Nephron progenitor cell (in vitro differentiated cells): ENCODE data around the gene TM9SF4.

Source experiments
- DNase-seq: peaks from one replicate; pipeline ENCODE4 v3.0.0; 2021
- H3K27ac Mint-ChIP-seq: 2 replicates; pipeline ENCODE4 v1.8.0; 2021; ENCODE audit warnings: mild to moderate bottlenecking, moderate library complexity, mixed read lengths
- H3K27me3 Mint-ChIP-seq: 2 replicates; pipeline ENCODE4 v1.8.0; 2021; ENCODE audit warnings: mild to moderate bottlenecking, low read depth, mixed read lengths; ENCODE audit not compliant: poor library complexity
- H3K36me3 Mint-ChIP-seq: 2 replicates; pipeline ENCODE4 v1.8.0; 2021; ENCODE audit warnings: low read depth, mixed read lengths
- H3K4me1 Mint-ChIP-seq: 2 replicates; pipeline ENCODE4 v1.8.0; 2021; ENCODE audit warnings: mixed read lengths
- H3K4me3 Mint-ChIP-seq: 2 replicates; pipeline ENCODE4 v1.8.0; 2021; ENCODE audit warnings: mild to moderate bottlenecking, moderate library complexity, mixed read lengths
- H3K9me3 Mint-ChIP-seq: 2 replicates; pipeline ENCODE4 v1.8.0; 2021; ENCODE audit warnings: mild to moderate bottlenecking, moderate library complexity, mixed read lengths
- CTCF ChIP-seq: fragments of 200-600 bp; sonication (generic); IDR thresholded peaks from 2 replicates; pipeline ENCODE4 v1.5.0; 2021; ENCODE audit warnings: antibody characterized with exemption

TM9SF4 gene

DNA sequence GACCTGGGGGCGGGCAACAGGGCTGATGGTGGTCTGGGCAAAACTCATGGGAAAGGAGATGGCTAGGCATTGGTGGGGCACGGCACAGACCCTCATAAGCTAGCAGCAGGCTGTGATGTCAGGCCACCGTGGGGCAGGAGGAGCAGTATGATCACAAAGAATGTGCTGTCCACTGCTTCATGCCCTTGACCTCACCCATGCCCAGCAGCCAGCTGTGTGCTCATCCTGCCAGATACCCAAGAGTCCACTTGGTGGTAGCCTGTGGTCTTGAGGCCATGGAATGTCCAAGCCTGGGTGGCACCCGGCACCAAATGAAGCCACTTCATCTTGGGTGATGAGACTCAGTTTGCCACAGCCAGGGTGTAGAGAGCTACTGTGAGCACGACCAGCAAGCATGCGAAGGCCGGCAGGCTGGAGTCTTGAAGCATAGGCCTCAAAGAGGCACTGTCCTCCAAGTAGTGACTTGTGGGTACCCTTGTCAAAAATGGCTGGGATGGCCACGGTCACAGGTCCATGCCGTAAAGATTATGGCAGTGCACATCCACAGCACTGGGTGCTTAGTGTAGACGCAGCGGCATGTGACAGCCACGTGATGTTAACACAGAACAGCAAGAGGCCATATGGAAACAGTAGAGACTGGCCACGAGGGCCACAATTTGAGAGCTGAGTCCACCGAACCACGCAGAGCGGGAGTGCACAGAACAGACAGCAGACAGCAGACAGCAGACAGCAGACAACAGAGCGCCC lies 79.0 kb downstream of the TM9SF4 start:
- TF ChIP-seq CTCF = no peak
- Mint-ChIP-seq H3K27me3 (no peaks in the 10 kb centered on the region), H3K9me3 (no peaks in the 10 kb centered on the region), H3K4me3 (peak overlapping the region; percentile 83), H3K4me1 (peaks cover 46% of the 10 kb centered on the region), H3K27ac (peak overlapping the region; percentile 67), H3K36me3 (peaks cover 24% of the 10 kb centered on the region)
- no peak for DNase-seq

DNA sequence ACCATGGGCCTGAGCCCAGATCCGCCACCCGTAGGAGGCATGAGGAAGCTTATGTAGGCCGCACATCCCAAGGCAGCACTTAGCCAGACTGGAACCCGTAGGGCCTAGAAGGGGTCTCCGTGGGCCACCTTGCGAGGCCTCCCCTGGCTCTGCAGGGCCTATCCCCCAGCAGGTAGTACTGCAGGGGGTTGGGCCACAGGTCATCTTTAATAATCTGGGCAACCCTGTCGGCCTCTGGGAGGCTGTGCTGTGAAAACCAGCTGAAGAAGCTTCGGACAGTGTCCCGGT lies 79.6 kb downstream of the TM9SF4 start:
- Mint-ChIP-seq H3K36me3 (peaks cover 29% of the 10 kb centered on the region), H3K4me3 (peak overlapping the region; percentile 83), H3K27me3 (no peaks in the 10 kb centered on the region), H3K4me1 (peaks cover 51% of the 10 kb centered on the region), H3K27ac (peak overlapping the region; percentile 67), H3K9me3 (no peaks in the 10 kb centered on the region)
- TF ChIP-seq CTCF = no peak
- no peak for DNase-seq

DNA sequence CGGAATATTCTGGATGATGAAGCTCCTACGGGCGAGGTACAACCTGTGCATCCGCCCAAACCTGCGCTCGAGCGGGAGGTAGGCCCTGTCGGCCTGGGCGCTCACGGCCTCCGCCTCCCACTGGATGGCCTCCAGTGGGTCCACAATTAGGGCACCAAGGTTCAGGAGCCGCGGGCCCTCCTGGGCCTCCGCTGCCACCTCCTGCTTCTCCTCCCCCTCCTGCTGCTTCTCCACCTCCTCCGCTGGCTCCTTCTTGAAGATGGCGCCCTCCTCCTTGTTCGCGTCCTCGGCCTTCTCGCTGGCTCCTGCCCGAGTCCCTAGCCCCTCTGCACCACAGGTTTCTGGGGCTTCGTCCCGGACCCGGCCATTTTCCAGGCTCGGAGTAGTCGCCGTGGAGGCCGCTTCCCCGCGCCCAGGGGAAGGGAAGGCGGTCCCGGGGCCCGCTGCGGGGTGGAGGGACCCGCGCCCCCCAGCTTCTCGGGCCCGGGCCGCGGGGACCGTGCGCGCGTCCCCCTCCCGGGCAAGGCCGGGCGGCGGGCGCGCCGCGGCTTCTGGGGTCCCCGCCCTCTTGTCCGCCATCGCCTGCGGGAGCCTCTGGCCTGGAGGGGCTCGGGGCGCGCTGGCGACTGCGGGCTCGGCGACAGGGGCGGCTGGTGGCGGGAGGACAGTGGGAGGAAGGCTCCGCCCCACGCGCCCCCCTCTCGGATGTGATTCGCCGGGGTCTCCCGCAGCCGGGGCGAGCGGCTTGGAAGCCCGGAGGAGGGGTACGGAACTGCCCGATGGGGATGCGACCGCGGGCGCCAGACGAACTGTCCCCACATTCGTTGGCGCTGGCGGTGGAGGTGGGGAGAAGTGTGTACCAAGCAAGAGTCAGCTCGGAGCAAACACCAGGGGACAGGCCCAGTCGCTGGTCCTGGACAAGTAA lies 80.4 kb downstream of the TM9SF4 start:
- peaks cover 34% of the 10 kb centered on the region for H3K36me3 Mint-ChIP-seq
- H3K9me3 Mint-ChIP-seq = no peaks in the 10 kb centered on the region
- TF ChIP-seq CTCF = no peak
- peaks cover 56% of the 10 kb centered on the region for H3K4me1 Mint-ChIP-seq
- peak overlapping the region; percentile 79 for H3K27ac Mint-ChIP-seq
- H3K27me3 Mint-ChIP-seq = peaks cover 3% of the 10 kb centered on the region
- peak; percentile 86 for DNase-seq
- peak overlapping the region; percentile 83 for H3K4me3 Mint-ChIP-seq

- TF ChIP-seq CTCF = no peak
These were observed 81.3 kb downstream of the TM9SF4 start for GRCh38 chr20:32190616-32191415.

GRCh38 chr20:32191422-32191821 lies 81.9 kb downstream of the TM9SF4 start:
- Mint-ChIP-seq H3K4me3 (peak overlapping the region; percentile 83), H3K27ac (peak overlapping the region; percentile 72), H3K4me1 (peaks cover 61% of the 10 kb centered on the region), H3K9me3 (no peaks in the 10 kb centered on the region), H3K36me3 (peaks cover 44% of the 10 kb centered on the region), H3K27me3 (peaks cover 6% of the 10 kb centered on the region)
- no peak for DNase-seq
- TF ChIP-seq CTCF = no peak

More at GRCh38 chr20:32190616-32191415, 81.3 kb downstream of the TM9SF4 start:
- no peaks in the 10 kb centered on the region for H3K9me3 Mint-ChIP-seq
- H3K27ac Mint-ChIP-seq = peak overlapping the region; percentile 72
- peaks cover 39% of the 10 kb centered on the region for H3K36me3 Mint-ChIP-seq
- peak overlapping the region; percentile 83 for H3K4me3 Mint-ChIP-seq
- DNase-seq = no peak
- peaks cover 58% of the 10 kb centered on the region for H3K4me1 Mint-ChIP-seq
- peaks cover 6% of the 10 kb centered on the region for H3K27me3 Mint-ChIP-seq
